Measurements from ENCODE around the gene SENP8. TPM values are rescaled to one million over a fixed set of nuclear protein-coding genes. Genes with fewer than 3 reads are reported as not detected.

SENP8 gene
- total and polyA plus RNA-seq, 2 of the 8 experiments (the other 6 are each of a cell fraction or from before 2014, with no cell fraction given) = 4.1 to 6.0 TPM

- H3K27ac ChIP-seq (ENCODE audit: low read depth, low read length) = no peak overlapping the region
- 5% methylated on average over 24 of the region's 24 CpGs; no CpG with 5 or more reads in 1 of the 2 experiments for WGBS, 2 experiments (ENCODE audit: extremely low coverage in 1 of 2, insufficient coverage in 1 of 2, insufficient read length in 1 of 2, insufficient replicate concordance in 2 of 2, low coverage in 1 of 2, low lambda C conversion rate in 2 of 2, missing lambda C conversion rate in 1 of 2)
- peak; percentile 22 for TF ChIP-seq ASH2L (IDR thresholded peaks at IDR 0.05; ENCODE audit: low read length)
- TF ChIP-seq NANOG (IDR thresholded peaks at IDR 0.05; ENCODE audit: insufficient read depth, low read depth, low read length, poor library complexity, severe bottlenecking) = no peak
- TF ChIP-seq SIN3A (conservative IDR thresholded peaks at IDR 0.05 in 1 of 2, IDR thresholded peaks at IDR 0.05 in 1 of 2; ENCODE audit: low read depth in 1 of 2, low read length in 2 of 2) = peak in 1 of 2 experiments; percentile 60; a peak in 1 of 4 replicates
- TF ChIP-seq HDAC2 (IDR thresholded peaks at IDR 0.05; ENCODE audit: borderline replicate concordance in 1 of 2, low read depth in 2 of 2, low read length in 2 of 2) = 0 out of 4 replicates have a peak, but pooled peaks of 1 of the 2 experiments have one; percentile 15
These were observed 1.3 kb upstream of the SENP8 start for GRCh38 chr15:72116731-72117485.

More at GRCh38 chr15:72116731-72117485, 1.3 kb upstream of the SENP8 start:
- CTCF ChIA-PET (ENCODE audit: partially characterized antibody) = interaction anchor here (1.5 kb wide), 1 partner anchor 17 kb away, joined by 3 read pairs; no protein-coding TSS in a partner anchor
- Histone ChIP-seq H2AK5ac (ENCODE audit: low read depth, low read length) (no peak overlapping the region), H3K4me3 (ENCODE audit: extremely low read depth in 1 of 4, insufficient read depth in 2 of 4, low read depth in 3 of 4, low read length in 4 of 4) (peak overlapping the region; percentile 80 to 86 (median 84)), H2BK5ac (ENCODE audit: low read depth, low read length) (no peak overlapping the region), H4K91ac (replicated peaks; ENCODE audit: insufficient read length, low read length) (no peak overlapping the region), H3K9me3 (ENCODE audit: insufficient read depth in 2 of 2, low read depth in 1 of 2, low read length in 1 of 2) (no peaks in the 10 kb centered on the region), H2BK15ac (ENCODE audit: low read length) (no peak overlapping the region), H2BK20ac (ENCODE audit: low read length) (no peak overlapping the region), H3K14ac (ENCODE audit: insufficient read length) (no peak overlapping the region), H3K79me1 (ENCODE audit: low read depth, low read length) (peaks cover 3% of the 10 kb centered on the region; the same call in 1 of the 2 replicates), H3K18ac (ENCODE audit: extremely low read depth, low read length) (no peak overlapping the region; the same call in 1 of the 2 replicates), H3K9ac (replicated peaks in 1 of 4; ENCODE audit: extremely low read depth in 1 of 4, low read depth in 3 of 4, low read length in 3 of 4) (peak overlapping the region in 3 of 4 experiments; percentile 51 to 59 (median 55); a peak in 5 of 7 replicates), H3K4ac (replicated peaks; ENCODE audit: insufficient read length, low read depth, low read length) (no peak overlapping the region), H2AFZ (ENCODE audit: low read length) (no peak overlapping the region), H3K23me2 (ENCODE audit: low read depth, low read length) (peaks cover 11% of the 10 kb centered on the region), H3K79me2 (ENCODE audit: control insufficient read depth in 1 of 2, insufficient read depth in 2 of 2, low read length in 2 of 2) (peaks cover 0 to 35% of the 10 kb centered on the region in 2 experiments; a peak in 2 of 4 replicates), H3K56ac (replicated peaks; ENCODE audit: insufficient read length, low read depth, low read length) (no peak overlapping the region), H4K20me1 (replicated peaks in 1 of 2; ENCODE audit: control insufficient read depth in 1 of 2, insufficient read depth in 2 of 2, low read length in 2 of 2) (peaks cover 2 to 3% of the 10 kb centered on the region in 2 experiments), H3K27me3 (replicated peaks in 1 of 4; ENCODE audit: control insufficient read depth in 3 of 4, extremely low read depth in 1 of 4, insufficient read depth in 3 of 4, low read length in 3 of 4) (no peaks in the 10 kb centered on the region; a peak in 1 of 7 replicates), H4K8ac (ENCODE audit: extremely low read depth, insufficient read depth, low read length) (no peak overlapping the region), H3K4me1 (replicated peaks in 1 of 4; ENCODE audit: control insufficient read depth in 3 of 4, insufficient read depth in 4 of 4, low read length in 3 of 4) (peaks cover 0 to 3% (median 2%) of the 10 kb centered on the region in 4 experiments; a peak in 4 of 7 replicates), H3K23ac (ENCODE audit: insufficient read length) (no peak overlapping the region), H2BK120ac (replicated peaks; ENCODE audit: low read depth, low read length) (no peak overlapping the region), H2BK12ac (ENCODE audit: low read depth, low read length) (peak overlapping the region; percentile 33; the same call in 1 of the 2 replicates), H3K36me3 (ENCODE audit: control insufficient read depth in 2 of 4, insufficient read depth in 4 of 4, low read length in 3 of 4) (no peaks in the 10 kb centered on the region), H3K4me2 (ENCODE audit: insufficient read depth in 1 of 2, low read depth in 2 of 2, low read length in 2 of 2) (peak overlapping the region; percentile 79 to 93), H4K5ac (ENCODE audit: insufficient read length, low read depth, low read length) (no peak overlapping the region)
- FAIRE-seq (no peak), DNase-seq (ENCODE audit: low read depth in 1 of 2, low spot score in 2 of 2) (peak in 1 of 2 experiments; percentile 9)
- POLR2A ChIA-PET (ENCODE audit: partially characterized antibody) = interaction anchor here (0.5 to 1.9 kb wide), 3 partner anchors 9 to 273 kb away, joined by 3 to 6 read pairs (median 3); no protein-coding TSS in a partner anchor
